Effector memory CD8-positive, alpha-beta T cell (primary cell): ENCODE measurements around the gene LYRM9.

Source experiments
- ATAC-seq: fragments of 150-1000 bp; cut with Tn5 transposase; replicated peaks from 2 replicates; pipeline ENCODE4 v1.10.0; 2021; ENCODE audit warnings: mild to moderate bottlenecking, moderate library complexity
- DNase-seq, 3 experiments: peaks; one replicate each; pipeline ENCODE4 v3.0.0; 2021
- H3K27ac Mint-ChIP-seq, 2 donors: one replicate each; pipeline ENCODE4 v1.8.0; 2022; ENCODE audit warnings: mild to moderate bottlenecking in 2 of 2, mixed read lengths in 2 of 2, moderate library complexity in 2 of 2
- H3K27me3 Mint-ChIP-seq, 2 donors: one replicate each; pipeline ENCODE4 v1.8.0; 2022; ENCODE audit warnings: mixed read lengths in 2 of 2
- H3K36me3 Mint-ChIP-seq: one replicate; pipeline ENCODE4 v1.8.0; 2022; ENCODE audit warnings: mild to moderate bottlenecking, moderate library complexity, mixed read lengths; ENCODE audit not compliant: insufficient read depth
- H3K4me1 Mint-ChIP-seq, 2 donors: one replicate each; pipeline ENCODE4 v1.8.0; 2022; ENCODE audit warnings: low read depth in 2 of 2, mixed read lengths in 2 of 2
- H3K4me3 Mint-ChIP-seq, 2 donors: one replicate each; pipeline ENCODE4 v1.8.0; 2022; ENCODE audit warnings: mild to moderate bottlenecking in 2 of 2, mixed read lengths in 2 of 2, moderate library complexity in 2 of 2
- H3K9me3 Mint-ChIP-seq, 2 donors: one replicate each; pipeline ENCODE4 v1.8.0; 2022; ENCODE audit warnings: mixed read lengths in 2 of 2

The LYRM9 gene

DNA sequence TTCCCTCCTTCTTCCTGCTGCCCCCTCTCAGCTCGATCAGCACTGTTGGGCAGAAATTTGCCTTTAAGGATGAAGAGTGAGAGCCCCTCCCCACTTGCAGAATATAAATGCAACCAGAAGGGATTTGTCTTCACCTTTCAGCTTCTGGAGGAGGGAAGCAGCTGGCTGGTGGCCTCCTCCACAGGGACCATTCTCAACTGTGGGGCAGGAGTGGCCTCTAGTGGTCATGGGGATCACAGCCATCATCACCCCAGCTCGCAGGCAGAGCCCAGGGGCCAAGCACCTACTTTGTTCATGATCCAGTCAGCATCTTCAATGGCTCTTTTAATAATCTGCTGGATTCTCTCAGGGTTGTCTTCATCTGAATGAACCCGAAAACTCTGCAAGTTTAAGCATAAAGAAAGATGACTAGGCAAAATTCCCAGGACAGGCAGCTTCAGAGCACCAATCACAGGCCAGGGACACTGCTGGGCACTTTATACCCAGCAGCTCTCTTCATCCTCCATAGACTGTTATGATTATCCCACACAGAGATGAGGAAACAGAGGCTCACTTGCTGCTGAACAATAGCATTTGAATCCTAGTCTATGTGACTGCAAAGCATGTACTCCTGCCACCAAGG, 13.1 kb downstream of the LYRM9 start:
- H3K27me3 Mint-ChIP-seq, result no peaks in the 10 kb centered on the region
- peak; percentile 56 to 67 (median 60) for DNase-seq
- peaks cover 3% of the 10 kb centered on the region for H3K36me3 Mint-ChIP-seq
- no peaks in the 10 kb centered on the region for H3K9me3 Mint-ChIP-seq
- H3K27ac Mint-ChIP-seq, result no peak overlapping the region
- H3K4me1 Mint-ChIP-seq, result peaks cover 13 to 14% of the 10 kb centered on the region in 2 donors
- no peak overlapping the region for H3K4me3 Mint-ChIP-seq
- ATAC-seq, result peak; percentile 91

DNA sequence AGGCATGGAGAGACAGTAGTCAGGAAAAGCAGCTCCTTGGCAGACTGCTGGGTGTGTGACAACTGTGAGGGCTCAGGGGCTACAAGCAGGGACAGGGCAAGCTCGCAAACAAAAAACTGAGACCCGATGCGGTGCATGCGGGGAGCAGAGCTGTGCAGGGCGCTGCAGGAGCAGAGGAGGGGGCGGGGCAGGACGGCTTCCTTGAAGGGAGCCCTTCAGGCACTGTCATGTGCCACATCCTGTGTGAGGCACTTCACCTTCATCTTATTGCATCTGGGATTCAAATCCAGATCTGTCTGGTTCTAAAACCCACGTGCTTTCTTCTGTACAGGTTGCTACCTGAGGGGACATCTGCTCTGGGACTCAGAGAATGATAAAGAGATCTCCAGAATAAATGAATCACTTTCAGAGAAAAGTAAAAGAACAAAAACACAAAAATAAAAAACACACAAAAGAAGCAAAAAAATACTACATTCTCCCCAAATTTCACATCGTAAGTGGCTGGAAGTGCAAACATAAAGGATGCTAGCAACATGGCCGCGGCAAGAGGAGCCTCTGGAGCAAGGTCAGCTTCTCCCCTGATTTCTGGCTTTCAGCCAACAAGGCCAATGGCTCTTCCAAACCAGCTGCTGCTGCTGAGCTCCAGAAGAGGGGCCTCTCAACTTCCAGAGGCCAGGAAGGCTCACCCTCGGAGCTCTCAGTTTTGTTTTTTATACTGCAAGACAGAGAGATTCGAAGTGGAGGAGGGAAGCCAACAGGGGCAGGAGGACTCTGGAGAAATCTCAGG, 14.2 kb downstream of the LYRM9 start:
- ATAC-seq, result peak; percentile 47
- H3K9me3 Mint-ChIP-seq, result no peaks in the 10 kb centered on the region
- H3K4me1 Mint-ChIP-seq, result peaks cover 13 to 14% of the 10 kb centered on the region in 2 donors
- H3K27me3 Mint-ChIP-seq, result no peaks in the 10 kb centered on the region
- H3K4me3 Mint-ChIP-seq, result no peak overlapping the region
- peaks cover 6% of the 10 kb centered on the region for H3K36me3 Mint-ChIP-seq
- DNase-seq, result no peak
- no peak overlapping the region for H3K27ac Mint-ChIP-seq

DNA sequence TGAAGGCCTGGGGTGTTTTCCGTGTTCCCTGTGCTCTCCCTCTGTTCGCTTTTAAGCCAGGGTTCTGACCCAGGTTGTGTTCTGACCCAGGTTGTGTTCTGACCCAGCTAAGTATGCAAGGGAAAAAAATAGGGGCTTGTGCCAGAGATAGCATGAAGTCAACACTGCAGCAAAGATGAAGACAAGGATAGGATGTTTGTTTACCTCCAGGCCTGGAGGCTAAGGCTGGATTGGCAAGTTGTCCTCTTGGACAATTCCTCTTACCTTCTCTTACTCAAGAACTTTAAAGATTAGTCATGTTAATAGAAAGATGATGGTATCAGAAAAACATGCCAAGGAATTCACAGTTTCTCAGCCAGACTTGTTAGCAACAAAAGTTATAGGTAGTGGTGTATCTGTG, 19.4 kb downstream of the LYRM9 start:
- no peak for ATAC-seq
- H3K4me3 Mint-ChIP-seq, result no peak overlapping the region
- H3K9me3 Mint-ChIP-seq, result no peaks in the 10 kb centered on the region
- H3K4me1 Mint-ChIP-seq, result peaks cover 4 to 5% of the 10 kb centered on the region in 2 donors
- H3K27me3 Mint-ChIP-seq, result no peaks in the 10 kb centered on the region
- H3K27ac Mint-ChIP-seq, result no peak overlapping the region
- H3K36me3 Mint-ChIP-seq, result peaks cover 3% of the 10 kb centered on the region
- no peak for DNase-seq

DNA sequence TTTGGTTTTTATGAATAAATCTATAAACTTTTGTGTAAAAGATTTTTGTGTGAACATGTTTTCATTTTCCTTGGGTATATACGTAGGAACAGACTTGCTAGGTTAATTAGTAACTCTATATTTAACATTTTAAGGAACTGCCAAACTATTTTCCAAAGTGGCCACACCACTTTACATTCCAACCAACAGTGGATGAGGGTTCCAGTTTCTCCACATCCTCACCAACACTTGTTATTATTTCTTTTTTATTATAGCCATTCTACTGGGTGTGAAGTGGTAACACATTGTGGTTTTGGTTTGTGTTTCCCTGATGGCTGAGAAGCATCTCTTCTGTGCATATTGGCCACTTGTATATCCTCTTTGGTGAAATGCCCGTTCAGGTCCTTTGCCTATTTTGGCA, 20.0 kb downstream of the LYRM9 start:
- Mint-ChIP-seq H3K4me1 (no peaks in the 10 kb centered on the region), H3K4me3 (no peak overlapping the region), H3K27me3 (no peaks in the 10 kb centered on the region), H3K36me3 (peaks cover 3% of the 10 kb centered on the region), H3K9me3 (no peaks in the 10 kb centered on the region), H3K27ac (no peak overlapping the region)
- ATAC-seq (no peak), DNase-seq (no peak)

DNA sequence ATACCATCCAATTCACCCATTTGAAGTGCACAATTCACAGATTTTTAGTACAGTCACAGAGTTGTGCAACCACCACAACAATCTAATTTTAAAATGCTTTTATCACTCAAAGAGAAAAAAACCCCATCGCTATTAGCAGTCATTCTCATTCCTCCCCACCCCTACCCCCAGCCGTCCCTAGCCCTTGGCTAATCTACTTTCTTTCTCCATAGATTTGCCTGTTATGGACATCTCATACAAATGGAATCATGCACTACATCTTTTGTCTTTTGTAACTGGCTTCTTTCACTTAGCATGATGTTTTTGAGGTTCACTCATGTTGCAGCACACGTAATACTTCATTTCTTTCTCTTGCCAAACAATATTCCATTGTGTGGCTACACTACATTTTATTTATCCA, 20.4 kb downstream of the LYRM9 start:
- H3K4me3 Mint-ChIP-seq, result no peak overlapping the region
- ATAC-seq (no peak), DNase-seq (no peak)
- no peaks in the 10 kb centered on the region for H3K27me3 Mint-ChIP-seq
- no peaks in the 10 kb centered on the region for H3K9me3 Mint-ChIP-seq
- H3K27ac Mint-ChIP-seq, result no peak overlapping the region
- H3K4me1 Mint-ChIP-seq, result no peaks in the 10 kb centered on the region
- peaks cover 3% of the 10 kb centered on the region for H3K36me3 Mint-ChIP-seq

DNA sequence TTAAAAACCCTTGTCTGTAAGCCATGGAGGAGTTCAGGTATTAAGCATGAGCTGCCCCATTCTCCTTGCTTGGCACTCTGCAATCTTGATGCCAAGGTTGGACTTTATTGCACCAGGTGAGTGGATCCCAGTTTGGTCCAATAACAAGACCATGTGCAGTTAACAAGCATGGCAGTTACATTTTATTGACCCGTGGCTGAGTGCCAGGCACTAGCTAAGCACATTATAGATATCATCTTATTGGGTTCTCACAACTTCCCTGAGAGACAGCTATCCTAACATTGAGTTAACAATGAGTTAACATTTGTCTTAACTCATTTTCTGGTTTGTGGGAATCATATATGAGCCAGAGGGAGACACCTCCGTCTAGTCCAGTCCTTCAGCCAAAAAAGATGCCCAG, 21.8 kb downstream of the LYRM9 start:
- H3K27ac Mint-ChIP-seq, result no peak overlapping the region
- ATAC-seq, result no peak
- peaks cover 3% of the 10 kb centered on the region for H3K36me3 Mint-ChIP-seq
- no peaks in the 10 kb centered on the region for H3K4me1 Mint-ChIP-seq
- H3K4me3 Mint-ChIP-seq, result no peak overlapping the region
- H3K9me3 Mint-ChIP-seq, result no peaks in the 10 kb centered on the region
- no peaks in the 10 kb centered on the region for H3K27me3 Mint-ChIP-seq
- DNase-seq, result no peak

DNA sequence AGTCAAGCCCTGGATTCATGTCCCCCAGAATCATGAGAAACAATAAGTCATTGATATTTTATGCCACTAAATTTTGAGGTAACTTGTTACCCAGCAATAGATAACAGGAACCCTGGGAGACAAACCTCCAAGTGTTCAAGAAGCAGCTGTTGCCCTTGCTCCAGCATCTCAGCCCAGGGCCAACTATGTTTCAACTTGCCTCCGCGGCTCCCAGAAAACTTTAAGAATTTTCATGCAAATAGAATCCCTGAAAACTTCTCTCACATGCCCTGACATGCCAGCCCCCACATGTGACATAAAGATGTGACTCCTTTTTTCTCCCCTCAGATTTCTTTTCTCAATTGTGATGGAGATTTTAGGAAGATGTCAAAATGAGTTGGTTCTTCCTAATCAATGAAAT, 22.8 kb downstream of the LYRM9 start:
- no peak overlapping the region for H3K4me3 Mint-ChIP-seq
- no peaks in the 10 kb centered on the region for H3K9me3 Mint-ChIP-seq
- ATAC-seq (no peak), DNase-seq (no peak)
- H3K27ac Mint-ChIP-seq, result no peak overlapping the region
- H3K36me3 Mint-ChIP-seq, result peaks cover 3% of the 10 kb centered on the region
- no peaks in the 10 kb centered on the region for H3K27me3 Mint-ChIP-seq
- H3K4me1 Mint-ChIP-seq, result no peaks in the 10 kb centered on the region

DNA sequence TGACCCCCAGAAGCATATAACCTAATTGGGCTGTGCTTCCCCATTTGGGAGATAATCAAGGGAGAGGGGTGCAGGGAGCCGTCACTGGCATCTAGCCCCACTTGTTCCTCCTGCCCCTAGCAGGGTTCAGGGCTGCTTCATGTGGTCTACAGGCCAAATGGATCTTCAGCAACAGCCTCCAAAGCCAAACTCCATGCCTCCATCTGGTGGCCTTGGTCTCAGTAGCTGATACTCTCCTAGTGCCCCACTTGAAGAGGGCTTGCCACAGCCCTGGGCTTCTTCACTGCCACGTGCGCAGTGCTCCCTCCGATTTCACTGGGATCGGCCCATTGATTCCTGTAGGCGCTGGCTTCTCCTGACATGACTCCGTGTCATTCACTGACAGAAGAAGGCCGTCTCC, 24.6 kb downstream of the LYRM9 start:
- Mint-ChIP-seq H3K27ac (no peak overlapping the region), H3K27me3 (no peaks in the 10 kb centered on the region), H3K4me1 (no peaks in the 10 kb centered on the region), H3K4me3 (no peak overlapping the region), H3K9me3 (no peaks in the 10 kb centered on the region), H3K36me3 (no peaks in the 10 kb centered on the region)
- ATAC-seq (no peak), DNase-seq (no peak)

DNA sequence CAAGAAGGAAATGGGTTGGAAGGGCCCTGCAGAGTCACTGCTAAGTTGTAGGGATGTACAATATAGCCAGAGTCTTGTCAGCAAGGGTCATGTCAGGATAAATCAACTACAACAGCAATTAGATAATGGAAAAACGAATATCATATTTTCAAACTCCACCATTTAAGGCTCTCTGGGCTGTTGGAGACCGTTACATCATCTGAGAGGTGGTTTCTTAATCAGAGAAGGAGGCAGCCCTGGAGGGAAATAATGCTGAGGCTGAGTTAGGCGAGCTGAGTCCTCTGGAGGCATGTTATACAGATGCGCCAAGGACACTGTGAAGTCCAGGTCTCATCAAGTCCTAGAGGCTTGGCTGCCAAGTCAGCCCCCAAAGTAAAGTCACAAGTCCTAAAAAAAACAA, 30.3 kb downstream of the LYRM9 start:
- H3K36me3 Mint-ChIP-seq, result no peaks in the 10 kb centered on the region
- H3K27ac Mint-ChIP-seq, result peak overlapping the region in 1 of 2 donors; percentile 9
- no peaks in the 10 kb centered on the region for H3K9me3 Mint-ChIP-seq
- no peak for ATAC-seq
- no peak for DNase-seq
- H3K27me3 Mint-ChIP-seq, result peaks cover 10 to 34% of the 10 kb centered on the region in 2 donors
- peaks cover 0 to 1% of the 10 kb centered on the region in 2 donors for H3K4me1 Mint-ChIP-seq
- no peak overlapping the region for H3K4me3 Mint-ChIP-seq

DNA sequence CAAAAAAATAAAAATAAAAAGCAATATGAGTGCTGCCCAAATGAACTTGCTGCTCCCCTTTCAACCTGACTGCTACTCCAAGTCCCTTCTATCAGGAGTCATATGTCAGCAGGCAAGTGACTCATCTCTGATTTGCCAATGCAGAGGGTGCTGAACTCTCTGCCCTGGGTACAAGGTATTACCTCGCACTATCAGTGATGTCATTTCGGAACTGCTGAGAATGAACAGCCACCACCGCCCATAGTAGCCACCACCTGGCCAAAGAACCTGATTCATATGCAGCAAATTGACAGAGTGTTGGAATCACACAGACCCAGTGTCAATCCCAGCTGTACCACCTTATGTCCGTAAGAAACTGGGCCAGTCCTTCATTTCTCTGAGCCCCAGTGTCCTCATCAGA, 31.2 kb downstream of the LYRM9 start:
- Mint-ChIP-seq H3K36me3 (no peaks in the 10 kb centered on the region), H3K27ac (no peak overlapping the region), H3K27me3 (peaks cover 11 to 34% of the 10 kb centered on the region in 2 donors), H3K4me3 (no peak overlapping the region), H3K9me3 (no peaks in the 10 kb centered on the region), H3K4me1 (peaks cover 0 to 1% of the 10 kb centered on the region in 2 donors)
- no peak for ATAC-seq
- no peak for DNase-seq

DNA sequence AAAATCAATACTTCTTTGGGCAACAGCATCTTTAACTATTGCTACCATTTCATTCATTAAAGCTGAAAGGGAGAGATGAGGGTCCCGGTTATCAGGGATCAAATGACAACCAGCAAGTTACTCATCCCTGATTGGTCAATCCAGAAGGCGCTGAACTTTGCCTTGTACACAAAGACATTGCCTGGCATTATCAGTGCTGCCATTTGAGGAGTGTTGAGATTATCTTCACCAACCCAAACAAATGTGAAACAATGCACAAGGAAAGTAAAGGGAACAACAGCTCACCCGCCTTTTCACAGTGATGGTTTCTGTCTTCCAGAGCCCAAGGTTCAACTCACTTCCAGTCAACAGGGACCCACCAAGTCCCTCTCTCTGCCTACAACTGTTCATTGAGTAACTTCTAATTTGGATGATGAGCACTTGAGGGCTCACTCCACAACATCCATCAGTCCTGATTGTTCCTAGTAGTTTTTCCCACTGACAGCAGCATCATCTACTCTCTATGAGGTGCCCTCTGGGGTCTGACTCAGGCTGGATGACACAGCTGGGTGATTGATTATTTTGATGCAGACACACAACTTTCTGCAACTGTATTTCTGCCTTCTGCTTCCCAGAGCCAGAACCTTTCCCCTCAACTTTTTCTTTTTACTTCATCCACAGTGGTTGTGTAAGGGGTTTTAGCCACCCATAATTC, 32.0 kb downstream of the LYRM9 start:
- Mint-ChIP-seq H3K4me3 (no peak overlapping the region), H3K9me3 (no peaks in the 10 kb centered on the region), H3K36me3 (no peaks in the 10 kb centered on the region), H3K27me3 (peaks cover 11 to 34% of the 10 kb centered on the region in 2 donors), H3K4me1 (peaks cover 0 to 1% of the 10 kb centered on the region in 2 donors), H3K27ac (no peak overlapping the region)
- DNase-seq, result no peak
- ATAC-seq, result no peak

DNA sequence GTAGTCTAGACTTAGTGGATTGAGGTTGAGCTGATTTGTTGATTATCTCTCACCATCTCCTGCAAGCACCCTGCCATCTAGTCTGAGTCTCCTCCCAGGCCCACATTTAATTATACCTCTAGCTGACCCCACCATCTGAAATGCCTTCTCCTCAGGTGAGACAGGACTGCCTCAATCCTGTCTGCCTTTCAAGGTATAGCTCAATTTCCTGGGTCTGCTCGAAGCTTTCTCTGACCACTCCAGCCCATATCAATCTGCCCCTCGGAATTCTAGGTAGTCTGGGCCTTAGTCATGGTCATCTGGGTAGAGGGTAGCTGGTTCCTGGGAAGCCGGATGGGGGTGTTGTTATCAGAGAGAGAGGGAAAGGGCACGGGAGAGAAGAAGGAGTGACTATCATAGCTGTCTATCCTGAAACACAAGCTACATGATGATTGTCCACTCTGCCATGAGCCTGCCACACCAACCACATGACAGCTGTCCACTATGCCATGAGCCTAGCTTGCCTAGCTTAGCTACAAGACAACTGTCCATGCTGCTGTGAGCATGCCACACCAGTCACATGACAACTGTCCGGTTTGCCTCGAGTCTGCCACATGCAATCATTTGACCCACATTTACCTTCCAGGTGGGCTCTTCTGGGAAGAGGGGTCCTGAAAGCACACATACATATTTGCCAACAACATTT, 34.4 kb downstream of the LYRM9 start:
- ATAC-seq (no peak), DNase-seq (no peak)
- H3K4me3 Mint-ChIP-seq, result no peak overlapping the region
- H3K27ac Mint-ChIP-seq, result no peak overlapping the region
- H3K27me3 Mint-ChIP-seq, result peaks cover 20 to 54% of the 10 kb centered on the region in 2 donors
- H3K36me3 Mint-ChIP-seq, result no peaks in the 10 kb centered on the region
- no peaks in the 10 kb centered on the region for H3K9me3 Mint-ChIP-seq
- peaks cover 0 to 1% of the 10 kb centered on the region in 2 donors for H3K4me1 Mint-ChIP-seq

DNA sequence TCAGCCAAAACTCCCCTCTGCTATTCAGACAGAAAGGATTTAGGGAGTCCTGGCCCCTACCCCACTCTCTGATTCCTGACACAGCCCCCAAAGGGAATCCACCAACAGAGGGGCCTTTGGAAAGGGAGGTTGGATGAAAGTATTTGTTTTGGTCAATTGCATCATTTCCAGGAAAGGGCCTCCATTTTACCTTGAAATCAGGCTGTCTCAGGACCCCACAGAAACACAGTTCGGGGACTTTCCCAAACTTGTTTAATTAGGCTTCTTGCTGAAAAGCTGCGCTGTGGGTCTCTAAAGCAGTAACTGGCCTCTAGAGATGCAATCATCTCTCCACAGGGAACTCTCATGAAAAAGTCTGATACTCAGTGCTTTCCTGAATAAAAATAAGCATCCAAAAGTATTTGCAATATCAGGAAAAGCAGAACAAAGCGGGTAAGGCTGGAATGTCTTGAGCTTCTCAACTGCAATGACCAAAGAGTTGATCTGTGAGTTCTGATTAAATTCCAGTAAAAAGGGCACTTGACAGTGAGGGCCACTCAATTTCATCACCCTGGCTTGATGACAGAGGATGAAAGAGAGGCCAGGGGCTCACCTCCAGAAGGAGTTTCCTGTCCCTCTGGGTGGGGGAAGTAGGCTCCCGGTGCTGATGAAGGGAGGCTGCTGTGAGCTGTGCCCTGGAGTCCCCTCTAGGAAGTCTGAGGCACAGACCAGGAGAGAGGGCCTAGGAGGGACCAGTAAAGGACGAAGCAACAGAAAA, 36.3 kb downstream of the LYRM9 start:
- no peak for DNase-seq
- Mint-ChIP-seq H3K36me3 (no peaks in the 10 kb centered on the region), H3K9me3 (no peaks in the 10 kb centered on the region), H3K27ac (no peak overlapping the region), H3K4me3 (no peak overlapping the region), H3K27me3 (peaks cover 20 to 63% of the 10 kb centered on the region in 2 donors), H3K4me1 (peaks cover 0 to 1% of the 10 kb centered on the region in 2 donors)
- no peak for ATAC-seq
